Stomach (tissue), 9 donors: ENCODE data around the gene KCNT1. TPM values are rescaled to one million over a fixed set of nuclear protein-coding genes. Genes with fewer than 3 reads are reported as not detected.

Experiments
- DNase-seq, 2 donors: peaks; one replicate each; pipeline versions ENCODE4 v3.0.0 to v3.0.0-alpha.2; 2013 to 2019
- H3K27ac ChIP-seq, 5 donors: fragments of 200-600 bp in 4 of 5; sonication (generic) in 4 of 5; one replicate each; pipeline ENCODE4 v1.5.1; 2013 to 2019; ENCODE audit warnings: mild to moderate bottlenecking in 1 of 5, moderate library complexity in 1 of 5
- H3K27me3 ChIP-seq, 3 donors: fragments of 200-600 bp; sonication (generic); one replicate each; pipeline ENCODE4 v1.5.1; 2017 to 2019; ENCODE audit warnings: mixed run types in 1 of 3
- H3K36me3 ChIP-seq, 4 donors: fragments of 200-600 bp; sonication (generic); 1 replicate in 3 of 4; 2 replicates in 1 of 4; pipeline ENCODE4 v1.5.1; 2016 to 2019
- H3K4me1 ChIP-seq, 4 donors: fragments of 200-600 bp; sonication (generic); one replicate each; pipeline ENCODE4 v1.5.1; 2016 to 2019
- H3K4me3 ChIP-seq, 4 donors: fragments of 200-600 bp; sonication (generic) in 3 of 4; one replicate each; pipeline ENCODE4 v1.5.1; 2016 to 2019; ENCODE audit warnings: mild to moderate bottlenecking in 1 of 4
- H3K9me3 ChIP-seq, 4 donors: fragments of 200-600 bp; sonication (generic); one replicate each; pipeline ENCODE4 v1.5.1; 2016 to 2019
- CTCF ChIP-seq, 7 experiments: fragments of 450-650 bp in 4 of 7; fragments of 200-600 bp in 3 of 7; sonication (generic) in 3 of 7; IDR thresholded peaks; one replicate each; pipeline ENCODE4 v1.5.1; 2016 to 2019; ENCODE audit warnings: antibody characterized with exemption in 7 of 7, control low read depth in 2 of 7, mild to moderate bottlenecking in 1 of 7
- EP300 ChIP-seq: sonication (generic); formaldehyde crosslinking; IDR thresholded peaks from one replicate; pipeline ENCODE4 v1.6.1; 2017; ENCODE audit warnings: antibody characterized with exemption
- POLR2A ChIP-seq, 4 donors: fragments of 450-650 bp; IDR thresholded peaks; one replicate each; pipeline ENCODE4 v1.6.1; 2016; ENCODE audit warnings: antibody characterized with exemption in 4 of 4, control low read depth in 2 of 4, mild to moderate bottlenecking in 1 of 4, moderate library complexity in 1 of 4
- POLR2AphosphoS5 ChIP-seq, 3 donors: sonication (generic); formaldehyde crosslinking; IDR thresholded peaks; one replicate each; pipeline ENCODE4 v1.6.1; 2016; ENCODE audit warnings: antibody characterized with exemption in 3 of 3
- WGBS, 5 donors: extraction: QIAGEN DNeasy Blood & Tissue Kit in 3 of 5; methylation state at CpG; one replicate each; pipeline versions ENCODE4 v1.1.5 to v1.1.7; 2013 to 2018; 5-methylcytosine and 5-hydroxymethylcytosine counted together
- intact Hi-C: fragments of 100-400 bp; cut with DNase I; formaldehyde crosslinking; loops from one replicate; pipeline ENCODE4 v1.15.1; 2023; ENCODE audit warnings: low total_unique reads
- polyA plus RNA-seq, 3 donors: library from polyadenylated mRNA; stranded (reverse); fragments of 200-250 nt; gene quantifications; one replicate each; pipeline ENCODE4 v1.2.3, GENCODE V29; 2013
- total RNA-seq, 5 donors: library from RNA; depleted of rRNA; stranded (reverse); fragments of >200 nt; gene quantifications; one replicate each; pipeline versions ENCODE4 v1.1.0 to v1.2.3, GENCODE V29; 2014 to 2016
- donor health status: healthy with polysubstance abuse.
- donor health status: Bipolar disorder and iron deficiency.
- donor health status: healthy.

Gene KCNT1
- total and polyA plus RNA-seq, 8 donors = 0.10 to 12.9 (median 0.37) TPM; not detected in 4

GRCh38 chr9:135681161-135681560 is 20.8 kb upstream of the KCNT1 start:
- DNase-seq = no peak
- WGBS, 5 donors = 76 to 95% (median 82%) methylated on average over 3 to 5 of the region's 5 CpGs
- H3K36me3 ChIP-seq = no peaks in the 10 kb centered on the region
- H3K27me3 ChIP-seq = peaks cover 0 to 65% (median 15%) of the 10 kb centered on the region in 3 donors
- no peak overlapping the region for H3K27ac ChIP-seq
- H3K4me3 ChIP-seq = no peak overlapping the region
- no peaks in the 10 kb centered on the region for H3K4me1 ChIP-seq
- intact Hi-C loops = no loop called here
- H3K9me3 ChIP-seq = no peaks in the 10 kb centered on the region
- TF ChIP-seq CTCF (IDR thresholded peaks at IDR 0.05) (no peak), POLR2A (IDR thresholded peaks at IDR 0.05) (no peak), EP300 (no peak), POLR2AphosphoS5 (IDR thresholded peaks at IDR 0.05) (no peak)

- no peaks in the 10 kb centered on the region for H3K36me3 ChIP-seq
- no peaks in the 10 kb centered on the region for H3K9me3 ChIP-seq
- TF ChIP-seq POLR2AphosphoS5 (IDR thresholded peaks at IDR 0.05) (no peak), EP300 (no peak), CTCF (IDR thresholded peaks at IDR 0.05) (no peak), POLR2A (IDR thresholded peaks at IDR 0.05) (no peak)
- no peak overlapping the region for H3K27ac ChIP-seq
- DNase-seq = no peak
- H3K4me1 ChIP-seq = no peaks in the 10 kb centered on the region
- H3K27me3 ChIP-seq = peaks cover 0 to 82% (median 15%) of the 10 kb centered on the region in 3 donors
- intact Hi-C loops = no loop called here
- WGBS, 5 donors = 64 to 72% (median 69%) methylated on average over 11 to 15 of the region's 15 CpGs
- no peak overlapping the region for H3K4me3 ChIP-seq
These were observed 18.5 kb upstream of the KCNT1 start for GRCh38 chr9:135683401-135684034.

GRCh38 chr9:135684691-135685090 is 17.3 kb upstream of the KCNT1 start:
- H3K36me3 ChIP-seq = no peaks in the 10 kb centered on the region
- WGBS, 5 donors = 61 to 79% (median 77%) methylated on average over 17 of the region's 17 CpGs; no CpG with 5 or more reads in 1 of the 5 donors
- H3K27ac ChIP-seq = no peak overlapping the region
- DNase-seq = no peak
- no peaks in the 10 kb centered on the region for H3K4me1 ChIP-seq
- intact Hi-C loops = no loop called here
- no peaks in the 10 kb centered on the region for H3K9me3 ChIP-seq
- TF ChIP-seq EP300 (no peak), POLR2AphosphoS5 (IDR thresholded peaks at IDR 0.05) (no peak), POLR2A (IDR thresholded peaks at IDR 0.05) (no peak), CTCF (IDR thresholded peaks at IDR 0.05) (no peak)
- peaks cover 0 to 88% (median 15%) of the 10 kb centered on the region in 3 donors for H3K27me3 ChIP-seq
- H3K4me3 ChIP-seq = no peak overlapping the region

GRCh38 chr9:135687216-135687615 is 14.8 kb upstream of the KCNT1 start:
- intact Hi-C loops = no loop called here
- no peaks in the 10 kb centered on the region for H3K9me3 ChIP-seq
- no peak overlapping the region for H3K27ac ChIP-seq
- no peak for DNase-seq
- no peaks in the 10 kb centered on the region for H3K36me3 ChIP-seq
- no peak overlapping the region for H3K4me3 ChIP-seq
- WGBS, 5 donors = 80 to 91% (median 84%) methylated on average over 12 to 15 of the region's 15 CpGs
- peaks cover 0 to 89% (median 12%) of the 10 kb centered on the region in 3 donors for H3K27me3 ChIP-seq
- H3K4me1 ChIP-seq = no peaks in the 10 kb centered on the region
- TF ChIP-seq POLR2A (IDR thresholded peaks at IDR 0.05) (no peak), CTCF (IDR thresholded peaks at IDR 0.05) (no peak)
